K562 (cell line): ENCODE measurements around the gene MRPL55. TPM values are rescaled to one million over a fixed set of nuclear protein-coding genes. Genes with fewer than 3 reads are reported as not detected.
A peak's percentile ranks its signal among the peaks of the same experiment; 100 is the strongest.

Source experiments
- BDP1 ChIP-seq: IDR thresholded peaks from 3 replicates; pipeline ENCODE4 v1.6.1; 2011; ENCODE audit not compliant: insufficient read length, insufficient read depth
- CBFB ChIP-seq: sonication (generic); formaldehyde crosslinking; IDR thresholded peaks from 2 replicates; pipeline ENCODE4 v1.4.0; 2020; ENCODE audit warnings: mild to moderate bottlenecking, missing genetic modification reagents
- CLOCK ChIP-seq: fragments of 250-450 bp; sonication (Bioruptor Pico); IDR thresholded peaks from 2 replicates; pipeline ENCODE4 v1.4.0; 2020; ENCODE audit warnings: mild to moderate bottlenecking, moderate library complexity, borderline replicate concordance
- ETV5 ChIP-seq: sonication (generic); formaldehyde crosslinking; IDR thresholded peaks from 2 replicates; pipeline ENCODE4 v1.4.0; 2020; ENCODE audit warnings: low read depth, mild to moderate bottlenecking, missing genetic modification reagents
- FOXJ3 ChIP-seq: sonication (generic); formaldehyde crosslinking; IDR thresholded peaks from 2 replicates; pipeline ENCODE4 v1.4.0; 2020; ENCODE audit warnings: mild to moderate bottlenecking, missing genetic modification reagents
- HLTF ChIP-seq: fragments of 450-650 bp; IDR thresholded peaks from 2 replicates; pipeline ENCODE4 v1.6.1; 2016
- LCOR ChIP-seq: sonication (generic); formaldehyde crosslinking; IDR thresholded peaks from 2 replicates; pipeline ENCODE4 v1.8.0; 2022; ENCODE audit warnings: mild to moderate bottlenecking, missing genetic modification reagents
- NCOA2 ChIP-seq, 2 experiments: fragments of 450-650 bp; IDR thresholded peaks; 2 replicates each; pipeline ENCODE4 v1.6.1; 2018; ENCODE audit warnings: mild to moderate bottlenecking in 2 of 2, moderate library complexity in 1 of 2; ENCODE audit not compliant: partially characterized antibody in 2 of 2
- RERE ChIP-seq: sonication (generic); formaldehyde crosslinking; IDR thresholded peaks from 2 replicates; pipeline ENCODE4 v1.8.0; 2023; ENCODE audit warnings: missing genetic modification reagents, mild to moderate bottlenecking, borderline replicate concordance
- THAP12 ChIP-seq: fragments of 250-450 bp; sonication (Bioruptor Pico); IDR thresholded peaks from 2 replicates; pipeline ENCODE4 v1.9.0; 2021; ENCODE audit warnings: mild to moderate bottlenecking, inconsistent platforms
- YY1 ChIP-seq, 3 experiments: IDR thresholded peaks; 2 replicates each; pipeline ENCODE4 v1.6.1; 2011; ENCODE audit warnings: low read length in 2 of 3, mild to moderate bottlenecking in 2 of 3, moderate library complexity in 2 of 3, borderline replicate concordance in 1 of 3, control low read depth in 1 of 3, low read depth in 1 of 3; ENCODE audit not compliant: insufficient read depth in 3 of 3, insufficient replicate concordance in 2 of 3, control insufficient read depth in 1 of 3, insufficient read length in 1 of 3; ENCODE audit errors: extremely low read depth in 1 of 3
- ZC3H4 ChIP-seq: sonication (generic); formaldehyde crosslinking; IDR thresholded peaks from 2 replicates; pipeline ENCODE4 v1.9.0; 2021; ENCODE audit warnings: missing genetic modification reagents, borderline replicate concordance
- ZKSCAN3 ChIP-seq: fragments of 250-450 bp; sonication (Bioruptor Pico); IDR thresholded peaks from 2 replicates; pipeline ENCODE4 v1.4.0; 2020
- ZNF639 ChIP-seq, 2 experiments: fragments of 200-800 bp in 1 of 2; sonication (Bioruptor generic) in 1 of 2; sonication (generic) in 1 of 2; formaldehyde crosslinking in 1 of 2; IDR thresholded peaks in 1 of 2; conservative IDR thresholded peaks in 1 of 2; 2 replicates each; pipeline versions ENCODE4 v1.5.0 to v1.6.1; 2016 to 2020; ENCODE audit warnings: missing compliant biosample characterization in 1 of 2, missing genetic modification characterization in 1 of 2, missing genetic modification reagents in 1 of 2
- polyA plus RNA-seq, 8 experiments: library from polyadenylated mRNA; depleted of rRNA in 4 of 8; stranded (reverse) in 5 of 8; unstranded in 3 of 8; fragments of >200 nt; fragmentation: Nextera tagmentation in 2 of 8; fragmentation: Illumina TruSeq in 1 of 8; extraction: Ambion mirVana in 2 of 8; extraction: Trizol in 1 of 8; gene quantifications; 2 replicates each; pipeline versions ENCODE4 v1.2.1 to v1.2.3, GENCODE V29; 2011 to 2014; ENCODE audit warnings: inconsistent platforms in 1 of 8, missing spikeins in 1 of 8
- total RNA-seq, 7 experiments: library from RNA; depleted of rRNA in 6 of 7; stranded (reverse); fragments of >200 nt in 6 of 7; fragmentation: Illumina TruSeq in 2 of 7; extraction: Trizol in 2 of 7; gene quantifications; 2 replicates each; pipeline versions ENCODE4 v1.2.1 to v1.2.3, GENCODE V29; 2011 to 2021; ENCODE audit warnings: low replicate concordance in 1 of 7

MRPL55 gene
- total and polyA plus RNA-seq, 9 of the 15 experiments (the other 6 are each of a cell fraction or from before 2014, with no cell fraction given), result 34.9 to 228 (median 81.0) TPM

- no peak for TF ChIP-seq ZNF639 (CRISPR knock-in tag; conservative IDR thresholded peaks at IDR 0.05 in 1 of 2, IDR thresholded peaks at IDR 0.05 in 1 of 2)
- TF ChIP-seq BDP1, result no peak
- no peak for TF ChIP-seq RERE (CRISPR knock-in tag)
- TF ChIP-seq YY1 (IDR thresholded peaks at IDR 0.05; ENCODE audit: borderline replicate concordance in 1 of 3, control insufficient read depth in 1 of 3, extremely low read depth in 1 of 3, insufficient read depth in 3 of 3, insufficient read length in 1 of 3, insufficient replicate concordance in 2 of 3, low read depth in 1 of 3, low read length in 2 of 3), result no peak
- TF ChIP-seq LCOR (CRISPR knock-in tag), result no peak
- TF ChIP-seq CBFB (CRISPR knock-in tag), result no peak
- no peak for TF ChIP-seq ZKSCAN3 (CRISPR knock-in tag)
- TF ChIP-seq NCOA2 (IDR thresholded peaks at IDR 0.05; ENCODE audit: partially characterized antibody in 2 of 2), result no peak
- no peak for TF ChIP-seq THAP12
- no peak for TF ChIP-seq CLOCK (CRISPR knock-in tag)
- TF ChIP-seq HLTF, result no peak
- TF ChIP-seq FOXJ3, result no peak
- TF ChIP-seq ETV5 (CRISPR knock-in tag), result no peak
- TF ChIP-seq ZC3H4 (CRISPR knock-in tag), result peak; percentile 27; the same call in 1 of the 2 replicates
Observed at GRCh38 chr1:228081578-228082213, 27.4 kb downstream of the MRPL55 start (continued).
